ENCODE data around the gene ROBO1. TPM values are rescaled to one million over a fixed set of nuclear protein-coding genes. Genes with fewer than 3 reads are reported as not detected.

The ROBO1 gene
- total RNA-seq, 1 donor from 2014 or later = 78.0 TPM

GRCh38 chr3:78666470-78666800, 1101.4 kb downstream of the ROBO1 start:
- H3K9me3 Mint-ChIP-seq (ENCODE audit: low read depth) = no peaks in the 10 kb centered on the region
- no peak overlapping the region for H3K4me3 Mint-ChIP-seq (ENCODE audit: low read depth)
- DNase-seq (ENCODE audit: low spot score, unreplicated experiment) = no peak
- H3K4me1 Mint-ChIP-seq (ENCODE audit: low read depth) = peaks cover 4% of the 10 kb centered on the region
- H3K27me3 Mint-ChIP-seq = no peaks in the 10 kb centered on the region
- peaks cover 13% of the 10 kb centered on the region for H3K36me3 Mint-ChIP-seq (ENCODE audit: insufficient read depth)
- no peak for TF ChIP-seq CTCF (IDR thresholded peaks at IDR 0.05; ENCODE audit: unreplicated experiment)
- H3K27ac Mint-ChIP-seq = no peak overlapping the region

GRCh38 chr3:78665776-78666469, 1101.9 kb downstream of the ROBO1 start:
- no peak for TF ChIP-seq CTCF (IDR thresholded peaks at IDR 0.05; ENCODE audit: unreplicated experiment)
- Mint-ChIP-seq H3K4me3 (ENCODE audit: low read depth) (no peak overlapping the region), H3K27me3 (no peaks in the 10 kb centered on the region), H3K36me3 (ENCODE audit: insufficient read depth) (peaks cover 13% of the 10 kb centered on the region), H3K4me1 (ENCODE audit: low read depth) (peaks cover 4% of the 10 kb centered on the region), H3K9me3 (ENCODE audit: low read depth) (no peaks in the 10 kb centered on the region), H3K27ac (no peak overlapping the region)
- no peak for DNase-seq (ENCODE audit: low spot score, unreplicated experiment)

DNA sequence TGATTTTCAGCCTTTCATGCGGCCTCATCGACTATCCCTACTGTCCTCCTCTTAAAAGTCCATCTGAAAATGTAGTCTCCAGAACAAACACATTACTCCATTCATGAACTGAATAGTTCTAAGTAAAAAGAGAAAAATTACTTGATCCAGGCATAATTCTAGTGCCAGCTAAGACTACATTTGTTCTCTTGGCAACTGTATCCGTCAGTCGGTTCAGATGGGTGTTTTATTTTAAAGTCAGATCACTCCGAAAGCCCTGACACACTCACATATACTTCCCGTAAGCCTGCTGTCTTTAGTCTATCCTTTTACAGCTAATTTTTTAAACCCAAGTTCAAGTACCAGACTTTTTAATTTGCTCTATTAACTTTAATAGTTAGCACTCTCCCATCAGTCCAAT, 1102.7 kb downstream of the ROBO1 start:
- no peak for TF ChIP-seq CTCF (IDR thresholded peaks at IDR 0.05; ENCODE audit: unreplicated experiment)
- no peaks in the 10 kb centered on the region for H3K9me3 Mint-ChIP-seq (ENCODE audit: low read depth)
- peaks cover 16% of the 10 kb centered on the region for H3K36me3 Mint-ChIP-seq (ENCODE audit: insufficient read depth)
- H3K27ac Mint-ChIP-seq = no peak overlapping the region
- H3K4me3 Mint-ChIP-seq (ENCODE audit: low read depth) = no peak overlapping the region
- H3K4me1 Mint-ChIP-seq (ENCODE audit: low read depth) = peaks cover 4% of the 10 kb centered on the region
- no peak for DNase-seq (ENCODE audit: low spot score, unreplicated experiment)
- H3K27me3 Mint-ChIP-seq = no peaks in the 10 kb centered on the region

- no peak for TF ChIP-seq CTCF (IDR thresholded peaks at IDR 0.05; ENCODE audit: unreplicated experiment)
- Mint-ChIP-seq H3K27ac (no peak overlapping the region), H3K36me3 (ENCODE audit: insufficient read depth) (peaks cover 12% of the 10 kb centered on the region), H3K4me1 (ENCODE audit: low read depth) (no peaks in the 10 kb centered on the region), H3K4me3 (ENCODE audit: low read depth) (no peak overlapping the region), H3K9me3 (ENCODE audit: low read depth) (no peaks in the 10 kb centered on the region), H3K27me3 (no peaks in the 10 kb centered on the region)
- DNase-seq (ENCODE audit: low spot score, unreplicated experiment) = no peak
Observed at GRCh38 chr3:78660957-78661356, 1106.8 kb downstream of the ROBO1 start.

GRCh38 chr3:78659386-78659987, 1108.3 kb downstream of the ROBO1 start:
- Mint-ChIP-seq H3K4me1 (ENCODE audit: low read depth) (no peaks in the 10 kb centered on the region), H3K27me3 (no peaks in the 10 kb centered on the region), H3K4me3 (ENCODE audit: low read depth) (no peak overlapping the region), H3K9me3 (ENCODE audit: low read depth) (no peaks in the 10 kb centered on the region), H3K36me3 (ENCODE audit: insufficient read depth) (peaks cover 13% of the 10 kb centered on the region), H3K27ac (no peak overlapping the region)
- TF ChIP-seq CTCF (IDR thresholded peaks at IDR 0.05; ENCODE audit: unreplicated experiment) = peak; percentile 87
- no peak for DNase-seq (ENCODE audit: low spot score, unreplicated experiment)
